SH-SY5Y (cell line): Measurements from ENCODE around the gene COX19.

Experiments used
- GATA2 ChIP-seq: IDR thresholded peaks from 2 replicates; pipeline ENCODE4 v1.6.1; 2011; ENCODE audit warnings: mild to moderate bottlenecking, low read depth, low read length
- GATA3 ChIP-seq: IDR thresholded peaks from 2 replicates; pipeline ENCODE4 v1.6.1; 2011; ENCODE audit warnings: low read depth, mild to moderate bottlenecking, low read length, moderate library complexity

DNA sequence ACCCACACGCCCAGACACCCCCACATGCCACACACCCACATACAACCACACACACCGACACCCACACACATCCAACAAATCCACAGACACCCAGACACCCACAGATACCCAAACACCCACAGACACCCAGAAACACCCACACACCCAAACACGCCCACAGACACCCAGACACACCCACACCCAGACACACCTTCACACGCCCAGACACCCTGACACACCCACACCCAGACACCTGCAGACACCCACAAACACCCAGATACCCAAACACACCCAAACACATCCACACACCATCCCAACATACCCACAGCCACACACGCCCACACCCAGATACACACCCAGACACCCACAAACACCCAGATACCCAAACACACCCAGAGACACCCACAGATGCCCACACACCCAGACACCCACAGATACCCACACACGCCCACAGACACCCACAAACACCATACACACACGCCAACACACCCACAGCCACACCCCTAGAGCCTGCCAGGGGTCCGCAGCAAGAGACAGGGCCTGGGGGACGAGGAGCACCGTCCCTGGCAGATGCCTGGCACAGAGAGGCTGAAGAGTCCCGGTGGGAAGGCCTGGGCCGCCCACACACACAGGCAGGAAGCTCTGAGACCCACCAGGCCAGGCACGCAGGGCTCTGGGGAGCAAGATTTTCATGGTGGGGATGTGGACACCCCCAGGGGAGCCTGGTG, 36.1 kb upstream of the COX19 start:
- no peak for TF ChIP-seq GATA3
- TF ChIP-seq GATA2 = no peak
